ENCODE data around the gene F8. TPM values are rescaled to one million over a fixed set of nuclear protein-coding genes. Genes with fewer than 3 reads are reported as not detected.
"Not testable (repeated sequence)": the region's sequence is repeated elsewhere in the genome, so short reads cannot be mapped to it uniquely, and the experiment has no call there.

F8 gene
- total and polyA plus RNA-seq, 8 donors = 2.5 to 22.0 (median 8.5) TPM

- FAIRE-seq (no peak), DNase-seq (no peak), ATAC-seq (no peak)
- Histone ChIP-seq H3K27me3 (no peaks in the 10 kb centered on the region), H3K4me1 (no peaks in the 10 kb centered on the region), H3K27ac (no peak overlapping the region), H3K9me3 (no peaks in the 10 kb centered on the region), H3K4me3 (no peak overlapping the region), H3K36me3 (no peaks in the 10 kb centered on the region)
- 63 to 80% methylated on average over 2 of the region's 2 CpGs for WGBS, 2 donors
- intact Hi-C loops (cut with DNase I) = no loop called here
- TF ChIP-seq CTCF (IDR thresholded peaks at IDR 0.05) = no peak
Observed at GRCh38 chrX:154828016-154828408, 194.5 kb downstream of the F8 start.

GRCh38 chrX:154827194-154828015 lies 195.1 kb downstream of the F8 start:
- no peak for ATAC-seq

GRCh38 chrX:154825586-154825985 lies 196.9 kb downstream of the F8 start:
- H3K4me1 ChIP-seq; H3K9me3 ChIP-seq; H3K27me3 ChIP-seq; intact Hi-C loops (cut with DNase I); DNase-seq; ATAC-seq; H3K27ac ChIP-seq; H3K36me3 ChIP-seq; H3K4me3 ChIP-seq; FAIRE-seq: not testable (repeated sequence)
- WGBS, 2 donors = no CpG with 5 or more reads among the region's 3 CpGs

More at GRCh38 chrX:154827194-154828015, 195.1 kb downstream of the F8 start:
- FAIRE-seq (no peak), DNase-seq (no peak)
- no peaks in the 10 kb centered on the region for H3K36me3 ChIP-seq
- H3K4me3 ChIP-seq = no peak overlapping the region
- intact Hi-C loops (cut with DNase I) = no loop called here
- H3K27me3 ChIP-seq = no peaks in the 10 kb centered on the region
- H3K9me3 ChIP-seq = no peaks in the 10 kb centered on the region
- H3K4me1 ChIP-seq = no peaks in the 10 kb centered on the region
- no peak overlapping the region for H3K27ac ChIP-seq
- WGBS, 2 donors = 42 to 63% methylated on average over 4 of the region's 4 CpGs
- TF ChIP-seq CTCF (IDR thresholded peaks at IDR 0.05) = no peak

- H3K27ac ChIP-seq = no peak overlapping the region
- FAIRE-seq = no peak
- ATAC-seq = no peak
- intact Hi-C loops (cut with DNase I) = no loop called here
- TF ChIP-seq CTCF (IDR thresholded peaks at IDR 0.05) = no peak
- no peaks in the 10 kb centered on the region for H3K9me3 ChIP-seq
- WGBS, 2 donors = 41 to 58% methylated on average over 1 of the region's 1 CpG
- H3K4me1 ChIP-seq = no peaks in the 10 kb centered on the region
- no peaks in the 10 kb centered on the region for H3K27me3 ChIP-seq
- no peak overlapping the region for H3K4me3 ChIP-seq
- no peak for DNase-seq
- H3K36me3 ChIP-seq = no peaks in the 10 kb centered on the region
Observed at GRCh38 chrX:154824638-154825037, 197.9 kb downstream of the F8 start.

- H3K4me1 ChIP-seq = no peaks in the 10 kb centered on the region
- ATAC-seq = no peak
- no peak overlapping the region for H3K27ac ChIP-seq
- peaks cover 0 to 2% (median 0%) of the 10 kb centered on the region in 4 donors for H3K27me3 ChIP-seq
- H3K9me3 ChIP-seq = no peaks in the 10 kb centered on the region
- no peak for DNase-seq
- intact Hi-C loops (cut with DNase I) = no loop called here
- no peak overlapping the region for H3K4me3 ChIP-seq
- H3K36me3 ChIP-seq = no peaks in the 10 kb centered on the region
- no peak for TF ChIP-seq CTCF (IDR thresholded peaks at IDR 0.05)
- FAIRE-seq = no peak
- WGBS, 2 donors = 70 to 81% methylated on average over 3 of the region's 3 CpGs
Observed at GRCh38 chrX:154822029-154822428, 200.5 kb downstream of the F8 start.

Data from pancreas (tissue), 10 donors.